RPMI8226 (cell line): ENCODE results near the gene PPP1R1A.

Experiments used
- DNase-seq: peaks from one replicate; pipeline ENCODE4 v3.0.0-alpha.2; 2015

Gene PPP1R1A

GRCh38 chr12:54569995-54570528 is 18.4 kb downstream of the PPP1R1A start:
- DNase-seq, result no peak

DNA sequence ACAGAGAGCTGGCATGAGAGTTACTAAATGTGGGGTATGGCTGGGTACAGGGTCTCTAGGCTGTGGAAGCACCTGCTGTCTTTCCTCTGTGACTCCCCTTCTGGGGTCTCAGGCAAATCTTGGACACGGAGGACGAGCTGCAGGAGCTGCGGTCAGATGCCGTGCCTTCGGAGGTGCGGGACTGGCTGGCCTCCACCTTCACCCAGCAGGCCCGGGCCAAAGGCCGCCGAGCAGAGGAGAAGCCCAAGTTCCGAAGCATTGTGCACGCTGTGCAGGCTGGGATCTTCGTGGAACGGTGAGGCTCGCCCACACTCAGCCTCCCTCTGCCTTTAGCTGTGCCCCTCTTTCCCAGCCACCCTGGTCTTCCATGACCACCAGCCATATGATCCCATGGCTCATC is 19.4 kb downstream of the PPP1R1A start:
- DNase-seq, result no peak

- DNase-seq, result no peak
These were observed 21.7 kb downstream of the PPP1R1A start for GRCh38 chr12:54566792-54567191.

DNA sequence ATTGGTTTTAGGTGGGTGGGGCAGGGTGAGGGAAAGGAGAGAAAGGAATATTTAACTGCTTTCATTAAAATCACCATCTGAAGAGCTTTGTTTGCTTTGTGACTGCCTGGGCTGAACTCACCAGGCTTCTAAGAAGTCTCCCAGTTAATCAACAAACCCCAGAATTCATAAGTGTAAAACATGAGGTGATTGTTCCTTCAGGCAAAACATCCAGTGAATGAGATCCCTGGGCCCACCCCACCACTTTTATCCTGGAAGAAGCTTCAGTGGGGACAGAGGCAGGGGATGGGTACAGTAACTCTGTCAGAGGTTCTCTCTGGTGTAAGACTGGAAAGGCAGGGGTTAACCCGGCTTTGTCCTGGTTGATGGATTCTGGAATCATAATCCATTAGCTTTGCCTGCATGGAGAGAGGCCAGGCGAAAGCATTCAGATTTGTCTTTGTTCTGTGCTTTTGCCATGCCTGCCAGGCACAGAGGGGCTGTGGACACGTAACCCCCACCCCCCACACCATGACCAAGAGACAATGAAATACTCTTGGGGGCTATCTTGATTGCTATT is 22.4 kb downstream of the PPP1R1A start:
- DNase-seq, result no peak

- no peak for DNase-seq
These were observed 23.0 kb downstream of the PPP1R1A start for GRCh38 chr12:54565310-54565985.

DNA sequence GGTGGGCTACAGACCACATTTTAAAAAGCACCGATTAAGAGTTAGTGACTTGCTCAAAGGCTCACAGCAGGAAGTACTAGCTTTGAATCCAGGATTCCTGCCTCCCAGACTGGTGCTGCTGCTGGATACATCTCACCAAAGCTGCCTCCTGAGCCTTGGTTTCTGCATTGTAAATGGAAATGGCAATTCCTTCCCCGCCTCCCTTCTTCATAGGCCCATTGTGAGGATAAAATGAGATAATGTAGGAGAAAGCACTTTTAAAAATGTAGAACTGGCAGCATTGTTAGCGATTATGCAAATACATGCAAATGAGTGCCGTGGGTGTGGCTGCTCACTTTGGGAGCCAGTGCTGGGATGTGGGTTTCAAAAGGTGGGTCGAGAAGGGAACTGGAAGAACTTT is 23.7 kb downstream of the PPP1R1A start:
- DNase-seq, result no peak

GRCh38 chr12:54563787-54564186 is 24.7 kb downstream of the PPP1R1A start:
- no peak for DNase-seq

GRCh38 chr12:54562750-54563356 is 25.6 kb downstream of the PPP1R1A start:
- no peak for DNase-seq

DNA sequence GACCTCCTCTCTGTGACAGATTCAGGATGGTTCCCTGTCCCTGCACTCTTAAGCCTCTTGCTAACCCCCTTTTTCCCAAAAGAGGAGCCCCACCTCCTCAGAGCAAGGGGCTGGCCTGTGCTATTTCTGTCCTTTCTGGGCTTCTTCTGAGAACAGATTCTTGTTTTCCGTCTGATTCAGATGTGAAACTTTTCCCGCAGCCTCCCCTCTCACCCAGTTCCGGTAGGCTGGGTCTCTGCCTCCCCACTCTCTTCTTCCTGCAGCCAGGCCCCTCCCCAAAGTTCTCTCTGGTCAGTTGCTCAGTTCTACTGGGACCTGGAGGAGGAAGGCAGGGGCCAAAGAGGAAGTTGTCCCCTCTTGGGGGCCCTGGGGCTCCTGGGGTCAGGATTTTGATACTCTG is 27.3 kb downstream of the PPP1R1A start:
- DNase-seq, result no peak

DNA sequence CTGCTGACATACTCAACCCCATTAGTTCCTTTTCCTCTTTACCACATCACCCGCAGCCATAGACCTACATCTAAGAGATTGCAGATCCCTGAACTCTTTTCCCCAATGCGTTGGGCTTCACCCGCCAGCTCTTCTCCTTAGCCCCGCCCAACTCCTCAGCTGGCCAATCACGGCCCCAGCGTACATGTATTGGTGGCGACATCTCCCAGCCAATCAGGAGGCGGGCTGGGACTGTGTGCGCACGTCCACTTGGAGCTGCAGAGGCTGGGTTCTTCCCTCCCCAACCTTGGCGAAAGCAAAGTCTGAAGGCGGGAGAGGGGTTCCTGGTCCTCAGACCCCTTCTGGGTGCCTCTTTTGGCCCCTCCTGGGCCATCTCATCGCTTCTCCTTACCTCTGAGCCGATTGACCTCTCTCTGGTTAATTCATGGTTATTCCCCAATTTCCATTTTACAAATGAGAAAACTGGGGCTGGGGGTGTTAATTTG is 28.0 kb downstream of the PPP1R1A start:
- no peak for DNase-seq

- no peak for DNase-seq
These were observed 29.7 kb downstream of the PPP1R1A start for GRCh38 chr12:54558759-54559158.

DNA sequence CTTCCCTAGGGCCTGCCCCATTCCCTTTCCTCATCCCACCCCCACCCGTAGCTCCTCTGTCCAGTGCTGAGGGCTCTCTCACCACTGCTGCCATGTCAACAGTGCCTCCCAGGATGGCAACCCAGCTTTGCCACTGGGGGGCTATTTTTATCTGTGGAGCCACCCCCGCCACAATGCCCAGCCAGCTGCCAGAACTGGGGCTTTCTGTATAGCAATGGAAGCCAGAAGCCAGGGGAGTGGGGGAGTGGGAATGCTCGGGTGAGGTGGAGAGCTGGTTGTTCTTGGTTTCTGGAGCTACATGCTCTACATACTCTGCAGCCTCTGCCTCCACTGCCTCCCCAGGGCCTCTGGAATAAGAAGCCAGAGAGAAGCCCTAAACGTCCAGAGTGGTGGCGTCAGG is 30.1 kb downstream of the PPP1R1A start:
- DNase-seq, result no peak

DNA sequence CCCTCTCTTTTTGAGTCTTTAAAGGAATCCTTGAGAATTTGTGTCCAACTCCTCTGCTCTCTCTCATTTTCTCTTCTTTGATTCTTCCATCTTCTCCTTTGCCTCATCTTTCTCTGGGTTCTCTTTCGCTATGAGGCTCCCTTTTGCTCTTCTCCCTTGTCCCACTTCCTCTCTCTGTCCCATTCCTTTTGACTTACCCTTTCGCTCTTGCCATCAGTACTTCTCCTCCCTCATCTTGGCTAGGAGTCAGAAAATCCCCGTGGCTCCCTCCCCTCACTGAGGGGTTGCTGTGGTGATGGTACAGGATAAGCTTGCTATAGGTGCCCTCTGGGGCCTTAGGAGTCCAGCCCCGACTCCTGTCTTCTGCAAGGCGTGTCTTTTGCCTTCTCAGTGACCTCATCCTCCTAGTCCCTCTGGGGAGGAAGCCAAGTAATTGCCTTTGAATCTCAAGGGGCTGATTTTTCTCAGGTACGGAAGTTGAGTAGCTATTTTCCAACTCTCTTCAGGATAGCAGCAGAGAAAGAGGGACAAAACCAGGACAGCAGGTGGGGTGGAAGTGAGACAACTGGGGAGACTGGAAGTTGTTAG is 32.7 kb downstream of the PPP1R1A start:
- no peak for DNase-seq

DNA sequence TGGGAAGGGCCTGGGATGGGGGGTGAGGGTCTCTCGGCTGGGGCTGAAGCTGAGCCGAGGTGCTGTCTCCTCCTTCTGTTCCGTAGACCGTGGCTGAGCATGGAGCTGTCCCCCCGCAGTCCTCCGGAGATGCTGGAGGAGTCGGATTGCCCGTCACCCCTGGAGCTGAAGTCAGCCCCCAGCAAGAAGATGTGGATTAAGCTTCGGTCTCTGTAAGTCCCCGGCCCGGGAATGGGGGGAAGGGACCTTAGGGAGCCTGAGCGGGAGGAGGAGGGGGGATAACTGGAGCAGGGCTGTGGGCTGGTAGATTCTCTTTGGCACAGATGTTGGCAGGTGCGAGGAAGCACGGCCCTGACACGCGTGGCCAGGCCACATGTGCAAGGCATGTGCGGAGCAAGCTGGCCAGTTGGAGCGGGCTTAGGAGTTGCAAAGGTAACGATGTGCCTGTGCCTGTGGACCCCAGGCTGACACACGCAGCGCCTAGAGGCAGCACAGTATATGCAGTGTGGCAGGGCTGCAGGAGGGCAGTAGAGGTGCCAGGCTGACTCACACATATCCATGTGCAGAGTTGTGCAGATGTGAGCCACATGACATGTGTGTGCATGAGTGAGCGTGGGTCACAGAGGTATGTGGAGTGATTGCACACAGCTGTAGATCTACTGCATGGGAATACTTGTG is 38.5 kb downstream of the PPP1R1A start:
- DNase-seq, result no peak

- DNase-seq, result no peak
These were observed 41.9 kb downstream of the PPP1R1A start for GRCh38 chr12:54546511-54546910.

DNA sequence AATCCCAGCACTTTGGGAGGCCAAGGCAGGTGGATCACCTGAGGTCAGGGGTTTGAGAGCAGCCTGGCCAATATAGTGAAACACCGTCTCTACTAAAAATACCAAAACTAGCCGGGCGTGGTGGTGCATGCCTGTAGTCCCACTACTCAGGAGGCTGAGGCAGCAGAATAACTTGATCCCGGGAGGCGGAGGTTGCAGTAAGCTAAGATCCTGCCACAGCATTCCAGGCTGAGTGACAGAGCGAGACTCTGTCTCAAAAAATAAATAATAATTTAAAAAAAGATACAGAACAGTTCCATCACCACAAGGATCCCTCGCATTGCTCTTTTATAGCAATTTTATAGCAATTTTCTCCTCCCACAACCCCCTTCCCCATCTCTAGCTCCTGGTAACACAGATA is 43.7 kb downstream of the PPP1R1A start:
- DNase-seq, result no peak

GRCh38 chr12:54543526-54543925 is 44.9 kb downstream of the PPP1R1A start:
- DNase-seq, result no peak

DNA sequence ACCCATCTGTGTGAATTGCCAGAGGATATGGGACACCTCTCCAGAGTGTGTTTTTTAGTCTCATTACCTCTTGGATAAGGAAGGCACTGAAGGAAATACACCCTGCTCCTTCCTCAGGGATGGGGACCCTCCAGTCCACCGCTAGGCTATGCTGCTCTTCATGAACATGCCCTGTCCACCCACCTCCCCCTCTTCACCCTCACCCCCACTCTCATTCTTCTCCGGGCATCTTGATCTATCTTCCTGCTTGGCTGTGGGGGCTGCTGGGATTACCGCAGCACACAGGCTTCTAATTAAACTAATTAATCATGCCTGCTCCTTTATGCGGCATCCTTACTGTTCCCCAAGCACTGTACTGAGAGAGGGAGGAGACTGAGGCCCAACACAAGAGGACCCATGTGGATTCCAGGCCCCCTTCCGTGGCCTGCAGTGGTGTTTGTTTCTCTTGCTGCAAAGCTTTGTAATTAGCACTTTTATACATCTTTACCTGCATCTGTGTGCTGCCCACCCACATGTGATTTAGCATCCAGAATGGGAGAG is 46.6 kb downstream of the PPP1R1A start:
- DNase-seq, result no peak

- DNase-seq, result no peak
These were observed 50.2 kb downstream of the PPP1R1A start for GRCh38 chr12:54538136-54538700.

DNA sequence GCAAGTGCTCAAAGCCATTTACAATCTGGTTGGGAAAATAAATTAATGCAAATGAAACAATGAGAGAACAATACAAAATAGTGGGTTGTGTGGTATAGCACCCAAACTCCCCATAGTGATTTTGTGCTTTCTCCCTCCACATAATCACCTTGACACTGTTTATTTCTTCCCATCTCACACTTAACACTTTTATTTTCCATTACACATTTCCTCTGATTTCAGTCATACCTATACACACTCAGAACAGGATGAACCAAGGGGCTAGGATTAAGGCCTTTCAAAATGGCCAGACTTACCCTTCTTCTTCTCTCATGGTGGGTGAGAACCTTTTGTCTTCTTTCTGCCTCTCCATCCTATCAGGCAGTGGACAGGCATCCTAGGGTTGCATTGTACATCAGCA is 53.0 kb downstream of the PPP1R1A start:
- no peak for DNase-seq

DNA sequence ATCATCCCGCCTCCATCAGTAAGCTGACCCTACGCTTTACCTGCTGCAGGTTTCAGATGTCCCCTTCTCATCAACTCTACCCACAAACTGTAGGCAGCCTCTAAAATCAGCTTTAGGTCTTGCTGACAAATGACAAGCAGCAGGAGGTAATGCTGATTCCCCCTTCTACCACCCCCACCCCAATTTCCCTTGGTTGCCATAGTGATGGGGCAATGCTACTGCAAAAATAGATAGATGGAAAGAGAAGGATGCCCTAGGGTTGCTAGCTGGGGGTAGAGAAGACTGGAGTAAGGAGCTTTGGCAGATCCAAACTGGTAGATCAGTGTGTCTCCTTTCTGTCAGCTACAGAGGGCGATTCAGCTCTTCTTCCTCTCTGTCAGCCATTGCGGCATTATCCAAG is 58.9 kb downstream of the PPP1R1A start:
- no peak for DNase-seq
